DMS53 treated with DMSO at 0.1 percent for 48 hours (cell line): ENCODE data around the gene NOTO.
"Not testable (repeated sequence)": the region's sequence is repeated elsewhere in the genome, so short reads cannot be mapped to it uniquely, and the experiment has no call there.

ENCODE experiments used
- DNase-seq: peaks from one replicate; lab custom pipeline; 2025; ENCODE audit not compliant: unreplicated experiment; lab: John Stamatoyannopoulos, UW

NOTO gene

DNA sequence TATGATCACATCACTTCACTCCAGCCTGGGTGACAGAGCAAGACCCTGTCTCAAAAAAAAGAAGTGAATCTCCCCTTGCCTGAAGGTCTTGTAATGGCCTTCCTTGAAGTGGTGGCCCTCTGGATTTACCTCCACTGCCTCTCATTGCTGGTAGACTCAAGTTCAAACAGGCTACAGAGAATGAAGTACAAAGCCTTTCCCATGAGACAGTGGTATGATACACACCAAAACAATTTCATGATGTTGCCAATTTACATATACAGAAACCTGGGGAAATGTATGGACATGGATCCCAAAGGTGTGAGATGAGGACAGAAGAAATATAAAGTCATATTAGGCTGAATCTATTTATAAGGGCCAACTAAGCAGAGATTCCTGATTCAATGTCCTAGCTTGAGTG lies 4.8 kb upstream of the NOTO start:
- DNase-seq: no peak

DNA sequence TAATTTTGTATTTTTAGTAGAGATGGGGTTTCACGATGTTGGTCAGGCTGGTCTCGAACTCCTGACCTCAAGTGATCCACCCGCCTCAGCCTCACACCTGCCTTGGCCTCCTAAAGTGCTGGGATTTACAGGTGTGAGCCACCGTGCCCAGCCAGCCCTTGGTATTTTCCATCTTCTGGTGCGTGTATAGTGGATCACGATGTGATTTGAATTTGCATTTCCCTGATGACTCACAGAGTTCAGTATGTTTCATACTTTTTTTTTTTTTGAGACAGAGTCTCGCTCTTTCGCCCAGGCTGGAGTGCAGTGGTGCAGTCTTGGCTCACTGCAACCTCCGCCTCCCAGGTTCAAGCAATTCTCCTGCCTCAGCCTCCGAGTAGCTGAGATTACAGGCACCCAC lies 2.1 kb upstream of the NOTO start:
- not testable (repeated sequence) for DNase-seq

DNA sequence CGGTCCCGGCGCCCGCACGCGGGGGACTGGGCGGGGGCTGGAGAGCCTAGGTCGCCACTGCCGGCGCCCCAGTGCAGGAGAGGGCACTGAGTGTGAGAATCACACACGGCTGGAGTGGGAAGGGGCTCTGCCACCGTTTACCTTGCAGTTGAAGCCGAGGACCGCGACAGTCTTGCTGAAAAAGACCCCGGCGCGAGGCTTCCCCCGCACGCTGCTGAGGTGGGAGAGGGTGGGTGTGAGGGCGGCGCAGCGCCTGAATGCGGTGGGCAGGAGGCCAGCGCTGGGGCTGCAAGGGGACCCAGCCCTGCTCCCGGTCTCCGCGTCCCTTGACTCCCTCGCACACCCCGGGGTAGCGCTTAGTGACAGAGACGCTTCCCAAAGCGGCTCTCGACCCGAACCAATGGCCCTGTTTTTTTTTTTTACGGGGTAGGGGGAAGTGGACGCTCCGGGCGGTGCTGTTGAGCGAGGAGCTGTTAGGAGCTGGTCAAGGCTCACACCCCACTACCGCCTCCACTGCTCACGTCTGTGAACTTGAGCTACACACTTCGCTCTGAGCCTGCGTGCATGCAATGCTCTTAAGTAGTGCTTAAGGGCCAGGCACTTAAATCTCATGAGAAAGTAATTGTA lies 794 bp downstream of the NOTO start:
- DNase-seq: peak; percentile 38

DNA sequence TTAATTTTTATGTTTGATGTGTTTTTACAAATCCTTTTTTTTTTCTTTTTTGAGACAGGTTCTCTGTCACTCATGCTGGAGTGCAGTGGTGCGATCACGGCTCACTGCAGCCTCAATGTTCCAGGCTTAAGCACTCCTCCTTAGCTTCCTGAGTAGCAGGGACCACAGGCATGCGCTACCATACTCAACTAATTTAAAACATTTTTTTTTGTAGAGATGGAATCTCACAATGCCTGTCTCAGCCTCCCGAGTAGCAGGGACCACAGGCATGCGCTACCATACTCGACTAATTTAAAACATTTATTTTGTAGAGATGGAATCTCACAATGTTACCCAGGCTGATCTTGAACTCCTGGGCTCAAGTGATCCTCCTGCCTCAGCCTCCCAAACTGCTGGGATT lies 3.2 kb downstream of the NOTO start:
- DNase-seq: no peak

DNA sequence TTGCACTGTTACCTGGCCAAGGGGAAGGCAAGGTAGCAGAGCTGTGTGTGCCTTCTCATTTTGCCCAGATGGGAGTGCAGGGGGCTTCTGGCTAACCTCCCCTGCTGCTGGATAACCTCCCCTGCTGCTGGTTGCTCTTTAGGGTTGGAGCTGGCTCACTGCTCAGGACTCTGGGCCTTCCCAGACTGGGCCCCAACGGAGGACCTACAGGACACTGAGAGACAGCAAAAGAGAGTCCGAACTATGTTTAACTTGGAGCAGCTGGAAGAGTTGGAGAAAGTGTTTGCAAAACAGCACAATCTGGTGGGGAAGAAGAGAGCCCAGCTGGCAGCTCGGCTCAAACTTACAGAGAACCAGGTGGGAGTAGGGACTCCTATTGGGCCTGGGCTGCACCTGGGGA lies 5.9 kb downstream of the NOTO start:
- DNase-seq: no peak

DNA sequence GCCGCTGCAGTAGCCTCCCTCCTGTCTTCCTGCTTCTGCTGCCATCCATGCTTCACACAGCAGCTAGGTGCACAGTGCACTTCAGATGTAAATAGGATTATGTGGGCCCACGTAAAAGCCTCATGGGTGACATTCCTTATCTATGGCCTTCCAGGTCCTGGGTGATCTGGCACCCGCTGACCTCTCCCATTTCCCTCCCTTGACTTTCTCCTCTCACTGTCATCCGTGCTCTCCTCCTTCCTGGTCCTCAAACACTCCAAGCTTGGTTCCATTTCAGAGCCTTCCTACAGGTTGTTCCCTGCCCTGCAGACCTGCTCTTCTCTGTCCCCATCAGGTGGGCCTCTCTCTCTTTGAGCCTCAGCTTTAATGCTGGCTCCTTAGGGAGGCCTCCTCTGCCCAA lies 7.6 kb downstream of the NOTO start:
- DNase-seq: no peak

DNA sequence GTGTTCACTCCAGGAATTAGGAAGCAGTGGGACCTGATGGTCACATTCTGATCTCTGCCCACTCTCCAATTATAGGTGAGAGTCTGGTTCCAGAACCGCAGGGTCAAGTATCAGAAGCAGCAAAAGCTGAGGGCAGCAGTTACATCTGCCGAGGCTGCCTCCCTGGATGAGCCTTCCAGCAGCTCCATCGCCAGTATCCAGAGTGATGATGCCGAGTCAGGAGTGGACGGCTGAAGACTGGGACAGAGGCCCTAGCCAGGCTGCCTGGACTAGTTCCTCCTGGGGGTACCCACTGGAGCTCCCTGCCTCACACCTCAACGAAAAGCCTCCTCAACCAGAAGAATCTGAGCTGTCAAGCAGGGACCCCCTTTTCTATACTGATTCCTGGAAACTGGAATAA lies 8.3 kb downstream of the NOTO start:
- DNase-seq: no peak

DNA sequence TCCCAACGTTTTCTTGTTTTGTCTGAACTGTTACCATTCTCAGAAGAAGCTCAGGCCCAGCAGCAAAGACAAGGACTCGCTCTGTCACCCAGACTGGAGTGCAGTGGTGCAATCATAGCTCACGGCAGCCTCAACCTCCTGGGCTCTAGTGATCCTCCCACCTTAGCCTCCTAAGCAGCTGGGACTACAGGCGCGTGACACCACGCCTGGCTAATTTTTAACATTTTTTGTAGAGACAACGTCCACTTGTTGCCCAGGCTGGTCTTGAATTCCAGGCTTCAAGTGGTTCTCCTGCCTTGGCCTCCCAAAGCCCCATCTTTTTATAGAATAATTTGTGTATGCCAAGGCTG lies 9.7 kb downstream of the NOTO start:
- no peak for DNase-seq

DNA sequence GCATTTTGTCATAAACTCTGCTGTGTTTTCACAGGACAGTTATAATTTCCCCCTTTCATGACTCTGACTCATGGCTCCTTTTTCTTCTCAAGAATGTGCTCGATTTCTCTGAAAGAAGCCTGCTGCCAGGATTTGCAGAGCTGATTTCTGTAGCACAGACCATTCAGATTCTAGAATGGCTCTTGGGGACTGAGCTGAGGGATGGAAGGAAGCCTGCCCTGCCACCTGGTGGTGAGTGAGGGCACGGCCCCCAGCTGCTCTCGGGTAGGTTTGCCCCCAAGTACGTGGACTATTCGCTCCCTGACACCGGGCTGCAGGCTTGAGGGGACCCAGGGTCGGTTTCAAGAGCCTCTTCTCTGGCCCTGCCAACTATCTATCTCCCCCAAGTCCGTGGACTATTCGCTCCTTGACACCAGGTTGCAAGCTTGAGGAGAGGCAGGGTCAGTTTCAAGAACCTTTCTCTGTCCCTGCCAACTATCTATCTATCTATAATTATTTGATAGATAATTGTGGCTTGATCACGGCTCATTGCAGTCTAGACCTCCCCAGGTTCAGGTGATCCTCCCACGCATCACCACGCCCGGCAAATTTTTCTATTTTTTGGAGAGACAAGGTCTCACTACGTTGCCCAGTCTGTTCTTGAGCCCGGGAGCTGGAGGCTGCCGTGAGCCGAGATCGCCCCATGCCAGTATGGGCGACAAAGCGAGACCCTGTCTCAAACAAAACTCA lies 10.2 kb downstream of the NOTO start:
- peak; percentile 64 for DNase-seq

DNA sequence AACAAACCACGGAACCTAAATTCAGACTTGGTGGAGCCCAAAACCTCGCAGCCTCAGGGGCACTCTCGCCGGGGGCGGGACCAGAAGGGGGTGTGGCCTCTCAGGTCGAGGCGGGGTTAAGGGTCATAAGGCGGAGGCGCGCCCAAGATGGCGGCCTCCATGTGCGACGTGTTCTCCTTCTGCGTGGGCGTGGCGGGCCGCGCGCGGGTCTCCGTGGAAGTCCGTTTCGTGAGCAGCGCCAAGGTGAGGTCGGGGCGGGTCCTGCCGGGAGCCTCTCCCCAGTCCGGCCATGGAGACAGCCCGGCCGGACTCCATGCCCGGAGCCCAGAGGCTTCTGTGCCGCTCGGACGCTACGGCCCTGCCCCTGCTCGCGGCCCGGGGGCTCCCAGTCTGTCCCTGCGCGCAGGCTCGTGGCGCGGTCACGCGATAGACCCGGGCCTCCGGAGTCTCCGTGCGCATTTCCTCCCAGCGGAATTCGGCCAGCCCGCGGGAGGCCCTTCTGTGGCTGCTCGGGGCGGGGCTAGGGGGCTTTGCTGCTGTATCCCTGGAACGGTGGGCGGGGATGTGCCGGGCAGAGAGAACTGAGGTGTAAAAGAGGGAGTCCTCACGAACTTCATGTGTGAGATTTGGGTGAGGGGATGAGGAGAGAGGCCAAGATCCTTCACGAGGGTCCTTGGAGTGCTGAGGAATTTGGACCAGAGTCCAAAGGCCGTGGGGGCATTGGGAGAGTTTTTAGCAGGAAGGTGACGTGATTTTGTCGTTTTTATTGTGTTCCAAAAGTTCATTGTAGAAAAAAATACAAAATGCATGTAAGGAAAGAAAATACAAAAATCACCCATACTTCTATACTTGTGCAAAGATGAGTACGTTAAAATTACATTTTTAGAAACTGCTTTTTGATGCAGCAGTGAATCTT lies 12.0 kb downstream of the NOTO start, which contains the start of gene SMYD5:
Gene SMYD5 (plus strand): TSS at position 126 of the 916 bp plus-strand sequence. CDS start 22 bp downstream, at position 148.
- peak; percentile 47 for DNase-seq

DNA sequence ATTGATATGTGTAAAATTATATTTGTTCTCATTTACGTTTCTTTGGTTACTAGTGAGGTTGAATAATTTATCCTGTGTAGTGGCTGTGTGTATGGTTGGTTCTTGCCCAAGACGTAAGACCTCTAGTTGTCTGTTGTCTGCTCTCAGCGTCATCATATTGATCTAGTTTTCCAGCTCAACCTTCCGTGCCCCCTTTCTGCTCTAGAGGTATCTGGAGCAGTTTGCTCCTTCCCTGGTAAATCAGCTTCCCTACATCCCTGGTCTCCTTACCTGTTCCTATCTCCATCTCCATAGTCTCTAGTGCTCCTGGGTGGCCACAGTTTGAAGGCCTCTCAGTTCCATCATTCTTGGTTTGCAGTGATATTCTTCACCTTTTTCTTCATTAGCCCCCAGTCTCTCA lies 12.9 kb downstream of the NOTO start:
- DNase-seq: no peak

DNA sequence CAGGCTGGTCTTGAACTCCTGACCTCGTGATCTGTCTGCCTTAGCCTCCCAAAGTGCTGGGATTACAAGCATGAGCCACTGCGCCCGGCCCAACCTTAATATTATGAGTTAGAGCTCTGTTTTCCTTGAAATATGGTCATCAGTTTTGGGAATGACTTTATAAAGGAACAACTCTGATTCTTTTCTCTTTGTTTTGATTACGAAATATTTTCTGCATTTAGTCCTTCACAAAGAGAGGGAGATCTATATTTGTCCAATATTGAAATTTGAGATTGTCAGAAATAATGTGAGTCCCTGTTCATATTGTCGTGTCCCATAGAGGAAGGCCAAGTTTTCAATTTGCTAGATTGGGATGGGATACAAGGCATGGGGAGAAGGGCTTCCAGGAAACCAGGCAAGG lies 14.8 kb downstream of the NOTO start:
- DNase-seq: no peak

DNA sequence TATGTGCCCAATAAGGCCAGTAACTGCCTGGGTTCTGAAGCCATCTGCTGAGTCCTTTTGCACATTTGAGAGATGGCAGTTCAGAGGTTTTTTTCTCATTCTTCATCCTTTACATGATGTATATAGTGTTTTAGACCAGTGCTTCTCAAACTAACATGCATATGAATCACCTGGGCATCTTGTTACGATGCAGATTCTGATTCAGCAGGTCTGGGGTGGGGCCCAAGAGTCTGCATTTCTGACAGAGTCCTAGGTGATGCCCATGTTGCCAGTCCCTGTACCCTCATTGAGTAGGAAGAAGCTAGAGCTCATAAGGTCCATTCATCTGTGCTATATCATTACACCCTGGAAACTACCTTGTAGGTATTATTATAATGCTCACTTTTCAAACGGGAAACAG lies 15.5 kb downstream of the NOTO start:
- DNase-seq: no peak

DNA sequence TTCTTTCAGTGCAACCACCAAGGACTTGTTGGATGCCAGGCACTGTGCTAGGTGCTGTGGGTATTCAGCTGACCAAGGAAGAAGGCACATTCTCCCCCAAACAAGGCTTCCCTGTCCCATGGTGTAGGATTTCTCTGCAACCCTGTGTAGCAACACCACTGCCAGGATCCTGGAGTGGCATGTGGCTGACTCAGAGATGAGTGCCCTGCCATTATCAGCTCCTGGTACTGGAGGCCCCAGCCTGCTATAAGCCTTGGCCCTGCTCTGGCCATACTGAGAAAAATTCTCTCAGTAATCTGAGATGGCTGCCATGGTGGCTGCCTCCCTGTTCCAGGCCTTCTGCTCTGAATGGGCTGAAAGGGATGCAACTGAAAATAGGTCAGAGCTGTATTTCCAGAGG lies 15.9 kb downstream of the NOTO start:
- DNase-seq: no peak

DNA sequence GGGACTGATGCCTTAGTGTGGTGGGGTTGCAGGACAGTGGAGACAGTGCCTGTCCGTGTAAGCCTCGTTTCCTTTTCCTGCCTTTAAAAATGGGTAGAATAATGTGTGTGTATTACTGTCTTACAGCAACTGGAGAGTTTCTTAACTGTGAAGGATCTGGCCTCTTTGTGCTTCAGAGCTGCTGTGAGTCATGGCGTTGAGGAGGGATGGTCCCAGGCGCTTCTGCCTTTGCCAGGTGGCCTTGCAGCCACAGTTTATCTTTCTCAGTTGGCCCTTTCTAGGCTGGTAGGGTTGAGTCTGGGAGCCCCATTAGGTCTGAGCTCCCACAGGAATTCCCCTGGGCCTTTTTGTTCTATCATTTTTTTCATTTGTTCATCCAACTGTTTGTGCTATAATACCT lies 21.4 kb downstream of the NOTO start:
- DNase-seq: no peak

DNA sequence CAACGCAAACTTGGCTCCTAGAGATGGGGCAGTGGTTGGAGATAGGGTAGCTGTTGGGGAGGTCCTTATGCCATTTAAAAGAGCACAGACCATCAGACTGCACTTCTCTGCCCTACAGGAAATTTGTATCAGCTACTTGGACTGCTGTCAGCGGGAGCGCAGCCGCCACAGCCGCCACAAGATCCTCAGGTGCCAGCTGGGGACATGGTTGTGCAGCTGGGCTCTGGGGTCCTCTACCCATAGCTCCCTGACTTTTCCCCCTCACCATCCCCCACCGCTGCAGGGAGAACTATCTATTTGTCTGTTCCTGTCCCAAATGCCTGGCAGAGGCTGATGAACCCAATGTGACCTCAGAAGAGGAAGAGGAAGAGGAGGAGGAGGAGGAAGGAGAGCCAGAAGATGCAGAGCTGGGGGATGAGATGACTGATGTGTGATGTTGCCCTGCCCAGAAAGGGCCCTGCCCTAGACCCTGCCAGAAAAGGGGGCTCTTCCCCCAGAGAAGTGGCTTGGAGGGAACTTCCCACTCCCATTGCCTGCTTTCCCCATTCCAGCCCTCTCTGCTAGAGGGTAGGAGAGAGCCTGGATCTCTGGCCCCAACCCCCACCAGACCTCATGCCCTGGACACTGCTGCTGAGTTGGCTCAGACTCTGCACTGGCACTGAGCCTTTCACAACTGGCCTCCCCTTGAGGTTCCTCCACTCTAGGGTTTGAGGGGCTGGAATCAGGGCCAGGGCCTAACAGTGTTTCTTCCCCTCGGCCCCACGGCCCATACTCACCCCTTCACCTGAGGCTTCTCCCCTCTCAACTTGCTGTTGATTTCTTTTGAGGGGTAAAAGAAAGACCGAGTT lies 23.4 kb downstream of the NOTO start:
- no peak for DNase-seq

DNA sequence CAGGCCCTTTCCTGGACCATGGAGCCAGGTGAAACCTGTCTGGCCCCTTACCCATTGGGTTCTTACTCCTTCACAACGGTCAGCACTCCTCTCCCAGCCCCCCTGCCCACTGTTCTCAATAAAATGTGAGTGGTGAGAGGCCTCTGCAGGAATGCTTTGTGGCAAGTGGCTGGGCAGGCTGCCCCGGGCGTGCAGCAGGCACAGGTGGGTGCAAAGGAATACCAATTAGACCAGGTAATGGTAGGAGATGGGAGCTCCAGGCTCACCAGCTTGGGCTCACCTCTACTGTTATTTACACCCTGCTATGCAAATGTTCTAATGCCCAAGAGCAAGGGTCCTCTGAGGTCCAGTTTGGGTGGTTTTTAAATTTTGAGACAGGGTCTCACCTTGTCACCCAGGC lies 24.7 kb downstream of the NOTO start:
- no peak for DNase-seq

DNA sequence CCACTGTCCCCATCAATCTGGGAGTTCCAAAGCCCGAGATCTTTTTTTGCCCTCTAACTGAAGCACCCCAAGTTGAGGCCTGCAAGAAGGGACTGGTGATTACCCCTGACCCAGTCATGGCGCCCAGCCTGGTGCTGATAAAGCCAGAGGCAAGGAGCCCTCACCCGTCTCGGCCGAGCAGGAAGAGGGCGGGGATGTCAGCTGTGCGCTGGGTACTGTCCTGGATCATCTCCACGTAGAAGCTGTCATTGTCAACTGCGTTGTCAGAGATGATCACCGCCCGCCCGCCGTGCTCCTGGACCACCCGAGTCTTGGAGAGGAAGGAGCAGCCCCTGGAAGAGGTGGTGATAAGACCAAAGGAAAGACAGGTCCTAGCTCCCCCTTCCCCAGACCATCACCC lies 26.3 kb downstream of the NOTO start:
- no peak for DNase-seq

DNA sequence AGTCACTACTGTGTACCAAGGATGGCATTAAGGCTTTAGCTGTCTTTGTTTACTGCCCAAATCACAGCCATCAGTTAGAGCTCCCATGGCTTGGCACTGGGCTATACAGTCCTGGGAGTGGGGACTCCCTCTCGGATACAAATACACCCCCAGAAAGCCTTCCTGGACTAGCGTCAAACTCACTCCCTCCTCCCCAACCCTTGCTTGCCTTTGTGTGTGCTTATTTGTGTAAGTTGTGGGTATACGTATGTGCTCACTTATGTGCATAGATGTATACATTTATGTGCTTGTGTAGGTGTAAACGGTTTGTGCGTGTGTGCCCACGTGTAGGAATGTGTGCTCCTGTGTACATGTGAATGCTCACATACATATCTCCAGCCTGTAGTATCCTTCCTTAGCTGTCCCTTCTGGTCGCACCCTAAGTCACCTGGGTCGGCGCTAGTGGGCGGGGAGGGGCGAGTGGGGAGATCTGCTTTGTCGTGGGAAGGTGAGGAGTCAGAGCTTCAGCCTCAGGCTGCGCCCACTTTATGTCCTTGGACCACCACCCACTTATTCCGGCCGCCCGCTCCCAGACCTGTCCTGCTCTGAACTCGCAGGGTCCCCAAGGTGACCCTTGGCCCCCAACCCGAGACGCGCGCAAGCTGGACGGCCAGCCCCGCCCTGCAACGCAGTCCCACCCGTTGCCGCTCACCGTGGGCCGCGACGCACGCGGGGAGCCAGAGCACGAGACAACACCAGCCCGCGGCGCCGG lies 30.2 kb downstream of the NOTO start:
- no peak for DNase-seq

DNA sequence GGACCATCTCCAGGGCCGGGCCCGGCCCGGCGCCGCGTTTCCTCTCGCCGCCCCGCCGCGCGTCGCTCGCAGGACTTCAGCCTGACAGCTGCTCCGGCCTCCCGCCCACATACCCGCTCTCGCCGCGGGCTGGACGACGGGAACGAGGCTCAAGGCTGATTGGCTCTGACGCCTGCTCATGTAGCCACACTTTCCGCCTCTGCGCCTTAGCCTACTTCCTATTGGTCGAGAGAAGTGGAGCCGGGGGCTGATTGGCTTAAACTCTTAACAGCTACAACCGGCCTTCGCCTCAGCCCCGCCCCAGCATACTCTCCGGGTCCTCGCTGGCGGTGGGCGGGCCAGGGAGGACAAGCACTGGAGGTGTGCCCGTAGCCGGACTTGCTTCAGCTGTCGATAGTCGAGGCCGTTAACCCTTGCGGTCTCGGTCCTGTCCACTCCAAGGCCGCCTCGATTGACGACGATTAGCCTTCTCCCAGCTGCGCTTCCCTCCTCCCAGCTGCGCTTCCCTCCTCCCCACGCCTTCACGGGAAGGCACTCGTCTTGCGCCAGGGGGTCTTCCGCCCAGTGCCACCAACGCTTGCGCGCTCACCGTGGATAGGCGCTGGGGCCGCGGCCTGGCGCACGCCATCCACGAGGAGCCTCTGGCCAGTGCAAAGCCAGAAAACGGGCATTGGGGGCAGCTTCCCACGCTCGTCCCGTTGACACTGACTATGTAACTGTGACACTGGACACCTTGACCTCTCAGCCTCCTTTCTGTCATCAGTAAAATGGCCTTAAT lies 31.0 kb downstream of the NOTO start, which contains the start of gene PRADC1:
Gene PRADC1 (minus strand): TSS at position 86 of the 778 bp plus-strand sequence. CDS start 79 bp downstream, at position 7.
- DNase-seq: peak; percentile 99
